Renal pelvis (tissue), 12 donors: ENCODE measurements around the gene GABRP. TPM values are rescaled to one million over a fixed set of nuclear protein-coding genes. Genes with fewer than 3 reads are reported as not detected.
"Not testable (repeated sequence)": the region's sequence is repeated elsewhere in the genome, so short reads cannot be mapped to it uniquely, and the experiment has no call there.

Experiments used
- DNase-seq: peaks from one replicate; pipeline ENCODE4 v3.0.0-alpha.2; 2013
- long read RNA-seq, 16 experiments: transcript quantifications; one replicate each; lab custom pipeline, GENCODE V29; 2026
- polyA plus RNA-seq, 3 donors: library from polyadenylated mRNA; unstranded; fragments of 120-200 nt; gene quantifications; one replicate each; pipeline ENCODE4 v1.2.1, GENCODE V29; 2013; ENCODE audit not compliant: insufficient read length in 3 of 3

The GABRP gene
- 1 to 10 TPM; 2.2 to 2.4 (median 2.4) TPM for polyA plus RNA-seq
- long read RNA-seq, donor 1: 0 reads
- long read RNA-seq, donor 2: 0 reads
- long read RNA-seq, donor 3: 0 reads
- long read RNA-seq, donor 4: 0 reads
- long read RNA-seq, donor 5: 0 reads
- long read RNA-seq, donor 6: 0 reads
- long read RNA-seq, donor 7: 0 reads
- long read RNA-seq, donor 8: 0 reads
- long read RNA-seq, donor 9, partial matches to known transcripts: 0 of 1 reads
- long read RNA-seq, donor 9, other reads (novel, unspliced or antisense): 0 of 1 reads
- long read RNA-seq, donor 10: 0 reads
- long read RNA-seq, donor 11: 0 reads
- long read RNA-seq, donor 12: 0 reads
- long read RNA-seq, donor 13: 0 reads
- long read RNA-seq, donor 14: 0 reads
- long read RNA-seq, donor 15: 0 reads
- long read RNA-seq, donor 16: 0 reads

- DNase-seq: no peak
Measured at GRCh38 chr5:170783498-170784247, at the start of gene GABRP. Gene GABRP (plus strand): TSS chr5:170783725. CDS start chr5:170788616, 4,891 bp downstream.

- no peak for DNase-seq
Measured at GRCh38 chr5:170736966-170737365, 46.6 kb upstream of the GABRP start.

DNA sequence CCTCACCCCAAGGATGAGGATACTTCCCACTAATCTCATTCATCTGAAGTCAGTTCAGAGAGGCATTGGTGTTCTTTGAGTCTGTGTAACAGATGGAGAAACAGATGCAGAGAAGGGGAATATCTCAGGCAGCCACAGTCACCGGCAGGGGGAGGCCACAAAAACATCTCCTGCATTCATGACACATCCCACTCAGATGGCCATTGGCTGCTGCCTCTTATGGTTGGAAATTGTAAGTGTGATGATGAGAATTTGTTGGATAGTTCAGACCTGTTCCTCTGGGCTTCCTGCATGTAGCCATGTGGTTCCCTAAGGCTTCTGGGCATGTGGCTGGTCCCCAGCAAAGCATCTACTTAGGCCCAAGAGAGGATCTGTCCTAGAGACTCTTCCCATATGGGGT is 45.9 kb upstream of the GABRP start:
- DNase-seq: no peak

DNA sequence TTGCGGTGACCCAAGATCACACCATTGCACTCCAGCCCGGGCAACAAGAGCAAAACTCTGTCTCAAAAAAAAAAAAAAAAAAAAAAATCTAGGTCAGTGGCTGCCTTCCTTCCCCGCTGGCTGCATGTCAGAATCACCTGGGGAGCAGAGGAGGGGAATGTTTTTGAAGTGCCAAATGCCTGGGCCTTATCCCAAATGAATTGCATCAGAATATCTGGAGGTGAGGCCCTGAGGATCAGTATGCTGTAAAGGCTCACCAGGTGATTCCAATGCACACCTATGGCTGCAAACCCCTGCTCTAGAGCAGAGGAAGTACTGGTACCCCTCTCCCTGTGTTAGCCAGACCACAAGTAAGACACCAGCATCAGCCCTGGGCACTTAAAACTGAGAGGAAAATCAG is 44.7 kb upstream of the GABRP start:
- no peak for DNase-seq

DNA sequence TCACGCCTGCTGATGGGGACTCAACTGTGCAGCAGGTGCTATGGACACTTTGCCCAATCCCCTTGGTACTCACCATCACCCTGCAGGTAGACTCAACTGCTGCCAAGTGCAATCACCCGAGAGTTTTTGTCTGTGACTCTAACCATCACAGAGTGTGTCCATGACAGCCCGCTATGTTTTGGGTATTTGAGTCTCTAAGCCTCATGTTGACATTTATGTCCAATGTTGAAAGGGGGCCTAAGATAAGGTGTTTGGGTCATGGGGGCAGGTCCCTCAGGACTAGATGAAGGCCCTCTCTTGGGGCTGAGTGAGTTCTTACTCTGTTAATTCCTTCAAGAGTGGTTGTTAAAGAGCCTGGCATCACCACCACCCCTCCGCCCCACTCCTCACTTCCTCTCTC is 44.1 kb upstream of the GABRP start:
- no peak for DNase-seq

- DNase-seq: no peak
Measured at GRCh38 chr5:170740551-170741205, 42.8 kb upstream of the GABRP start.

GRCh38 chr5:170741801-170742200 is 41.7 kb upstream of the GABRP start:
- no peak for DNase-seq

GRCh38 chr5:170743876-170744212 is 39.7 kb upstream of the GABRP start:
- DNase-seq: no peak

- DNase-seq: peak; percentile 55
Measured at GRCh38 chr5:170745481-170746071, 37.9 kb upstream of the GABRP start.

DNA sequence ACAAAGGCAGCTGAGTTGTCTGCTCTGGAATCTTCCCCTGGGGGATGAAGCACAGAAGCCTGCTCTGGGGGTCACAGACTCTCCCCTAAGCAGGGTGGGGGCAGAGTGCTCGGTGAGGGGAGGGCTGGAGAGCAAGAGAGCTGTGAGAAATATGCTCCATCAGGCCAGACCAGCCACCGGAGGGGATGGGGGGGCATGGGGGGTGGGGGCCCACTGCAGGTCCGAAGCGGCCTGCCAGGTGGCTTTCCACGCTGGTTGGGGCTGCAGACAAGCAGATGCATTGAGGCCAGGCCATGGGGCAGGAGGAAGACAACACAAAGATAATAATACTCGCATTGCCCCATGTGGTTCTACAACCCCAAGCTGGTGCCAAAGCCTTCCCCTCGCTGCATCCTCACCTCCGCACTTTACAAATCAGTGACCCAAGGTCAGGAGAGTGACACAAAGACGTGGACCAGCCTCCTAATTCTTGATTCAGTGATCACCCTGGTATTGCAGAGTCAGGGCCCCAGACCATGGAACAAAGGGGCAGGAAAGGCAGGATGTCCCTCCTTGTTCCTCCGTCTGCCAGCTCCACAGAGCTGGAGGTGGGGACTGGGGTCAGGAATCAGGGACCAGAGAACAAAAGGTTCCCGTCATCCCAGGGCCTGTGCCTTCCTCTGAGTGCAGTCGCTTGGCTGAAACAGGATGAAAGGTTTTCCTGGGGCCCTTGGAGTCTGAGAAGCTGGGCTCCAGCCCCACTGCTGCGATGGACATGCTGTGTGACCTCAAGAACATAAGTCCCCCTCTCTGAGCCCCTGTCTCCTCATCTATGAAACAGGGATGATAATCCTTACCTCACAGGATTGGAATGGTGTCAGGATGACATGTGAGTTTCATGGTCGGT is 37.2 kb upstream of the GABRP start:
- no peak for DNase-seq

DNA sequence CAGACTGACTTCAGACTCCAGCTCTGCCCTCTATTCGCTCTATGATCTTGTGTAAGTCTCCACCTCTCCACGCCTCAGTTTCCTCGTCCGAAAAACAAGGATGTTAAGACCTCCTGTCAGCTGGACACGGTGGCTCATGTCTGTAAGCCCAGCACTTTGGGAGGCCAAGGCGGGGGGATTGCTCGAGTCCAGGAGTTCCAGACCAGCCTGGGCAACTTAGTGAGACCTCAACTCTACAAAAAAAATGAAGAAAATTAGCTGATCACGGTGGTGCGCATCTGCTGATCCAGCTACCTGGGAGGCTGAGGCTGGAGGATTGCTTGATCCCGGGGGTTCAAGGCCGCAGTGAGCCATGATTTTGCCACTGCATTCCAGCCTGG is 36.6 kb upstream of the GABRP start:
- DNase-seq: no peak

DNA sequence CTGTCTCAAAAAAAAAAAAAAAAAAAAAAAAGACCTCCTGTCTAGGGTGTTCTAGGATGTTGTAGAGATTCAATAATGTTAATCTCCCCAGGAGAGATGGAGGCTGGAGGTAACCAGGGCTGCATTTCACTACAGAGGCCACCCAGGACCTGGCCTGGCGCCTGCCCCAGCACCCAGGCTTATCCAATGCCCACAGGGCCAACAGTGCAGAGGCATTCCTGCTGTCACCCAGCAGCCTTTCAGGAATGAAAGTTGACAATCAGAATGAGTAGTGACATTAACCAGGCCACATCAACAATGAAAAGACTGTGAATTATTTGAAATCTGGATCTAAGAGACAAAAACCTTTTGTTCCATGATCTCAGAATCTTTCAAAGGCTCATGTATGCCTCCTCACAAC is 36.2 kb upstream of the GABRP start:
- DNase-seq: no peak

GRCh38 chr5:170747851-170748250 is 35.7 kb upstream of the GABRP start:
- no peak for DNase-seq

DNA sequence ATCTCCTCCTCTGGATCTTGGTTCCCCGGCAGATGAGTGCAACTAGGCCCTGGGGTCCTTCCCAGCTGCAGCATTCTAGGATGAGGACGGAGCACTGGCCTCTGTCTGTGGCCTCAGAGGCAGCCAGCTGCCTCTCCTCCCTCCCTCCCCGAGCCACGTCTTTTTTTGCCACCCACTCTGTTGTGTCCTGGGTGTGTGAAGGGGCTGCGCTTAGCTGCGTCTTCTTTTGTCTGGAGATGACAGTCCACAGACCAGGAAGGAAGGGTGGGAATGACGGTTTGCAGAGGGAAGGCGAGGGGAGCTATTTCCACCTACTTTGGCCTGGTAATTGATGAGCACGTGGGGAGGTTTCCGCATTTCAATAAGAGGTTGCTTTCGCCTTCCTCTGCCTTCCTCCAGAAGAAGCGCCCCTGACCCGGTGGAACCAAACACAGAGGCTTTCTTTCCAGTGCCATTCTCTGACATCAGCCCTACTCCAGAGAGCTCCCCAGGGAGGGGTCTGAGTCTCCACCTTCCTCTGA is 34.5 kb upstream of the GABRP start:
- DNase-seq: no peak

- DNase-seq: no peak
Measured at GRCh38 chr5:170749911-170750431, 33.6 kb upstream of the GABRP start.

DNA sequence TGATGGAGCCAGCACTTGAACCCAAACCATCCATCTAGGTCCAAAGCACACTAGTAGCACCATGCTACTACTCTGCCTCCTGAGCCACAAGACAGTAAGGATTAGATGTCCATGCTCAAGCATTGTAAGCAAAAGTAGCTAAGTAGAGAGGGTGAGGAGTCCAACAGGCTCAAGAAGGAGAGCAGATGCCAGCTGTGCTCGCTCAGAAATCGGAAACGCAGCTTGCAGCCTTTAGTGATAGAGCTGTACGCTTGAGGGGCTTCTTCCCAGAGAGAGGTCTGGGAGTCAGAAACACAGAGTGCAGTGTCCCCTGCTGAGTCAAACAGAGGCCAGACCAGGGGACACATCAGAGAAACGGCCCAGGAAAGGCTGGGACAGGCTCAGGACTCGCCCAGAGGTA is 32.7 kb upstream of the GABRP start:
- DNase-seq: no peak

DNA sequence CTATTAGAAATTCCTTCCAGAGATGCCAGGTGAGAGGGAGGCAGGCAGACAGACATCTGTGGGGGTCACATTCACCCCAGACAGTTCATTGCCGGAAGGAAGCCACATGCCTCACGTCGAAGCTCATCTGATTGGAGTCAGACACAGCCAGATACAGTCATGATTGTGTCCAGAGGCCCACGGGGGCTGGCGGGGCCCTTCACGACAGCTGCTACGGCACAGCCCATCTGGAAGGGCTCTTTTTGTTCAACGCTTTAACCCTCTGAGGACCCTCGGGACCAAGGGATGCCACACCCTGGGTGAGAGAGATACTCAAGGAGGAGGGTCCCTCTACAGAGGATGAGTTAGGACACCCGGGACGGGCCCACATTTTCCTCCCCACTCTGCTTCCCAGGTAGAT is 31.9 kb upstream of the GABRP start:
- DNase-seq: no peak

DNA sequence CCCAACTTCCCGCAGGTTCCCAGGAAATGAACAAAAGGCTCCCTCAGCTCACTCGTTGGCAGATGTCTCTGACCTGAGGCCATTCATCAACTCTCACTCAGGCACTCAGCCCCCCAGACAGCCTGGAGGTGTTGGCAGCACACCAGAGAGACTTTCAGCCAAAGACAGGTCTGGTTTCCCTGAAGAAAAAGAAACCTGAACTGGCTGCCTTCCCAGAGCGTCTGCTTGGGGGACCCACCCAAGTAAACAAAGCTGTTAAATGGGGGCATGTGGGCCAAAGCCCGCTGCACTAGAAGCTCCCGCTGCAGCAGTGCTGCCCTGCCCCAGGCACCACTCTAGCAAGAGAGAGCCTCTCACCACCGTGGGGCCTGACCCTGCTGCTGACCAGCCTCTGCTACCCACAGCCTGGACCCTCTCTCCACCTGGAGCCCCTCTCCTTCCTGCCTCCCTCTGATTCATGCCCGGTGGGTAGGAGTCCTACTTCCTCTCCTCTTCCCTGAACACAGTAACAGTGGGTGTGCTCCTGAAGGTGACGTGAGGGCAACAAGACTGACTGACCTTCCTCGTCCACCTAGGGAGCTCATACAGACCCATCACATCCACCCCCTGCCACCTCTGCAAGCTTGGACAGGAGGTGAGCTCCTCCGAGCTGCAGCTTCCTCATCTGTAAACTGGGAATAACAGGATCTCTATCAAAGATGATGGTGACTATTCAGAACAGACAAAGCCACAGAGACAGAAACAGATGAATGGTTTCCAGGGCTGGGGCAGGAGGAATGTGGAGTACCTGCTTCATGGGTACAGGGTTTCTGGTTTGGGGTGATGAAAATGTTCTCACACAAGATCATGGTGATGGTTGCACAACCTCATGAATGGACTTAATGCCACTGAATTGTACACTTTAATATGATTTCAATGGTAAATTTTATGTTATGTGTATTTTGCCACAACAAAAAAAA is 31.0 kb upstream of the GABRP start:
- DNase-seq: no peak

DNA sequence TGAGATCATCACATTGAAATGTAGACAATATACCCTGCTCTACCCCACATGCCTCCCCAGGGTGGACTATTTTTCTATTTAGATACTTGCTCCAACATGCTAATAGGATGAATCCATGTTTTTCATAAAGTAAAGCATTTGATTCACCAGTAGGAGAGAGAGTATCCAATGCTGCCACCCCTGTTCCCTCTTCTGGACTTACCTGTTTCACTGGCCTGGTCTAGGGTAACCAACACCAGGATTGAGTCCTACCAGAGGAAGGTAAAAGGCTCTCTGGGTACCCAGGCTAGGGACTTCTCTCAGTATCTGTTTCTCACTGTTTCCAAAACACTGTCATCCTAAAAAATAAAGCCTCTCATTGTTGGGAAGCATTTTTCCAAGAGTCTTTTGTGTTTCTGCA is 30.2 kb upstream of the GABRP start:
- DNase-seq: no peak

GRCh38 chr5:170754508-170754907 is 29.0 kb upstream of the GABRP start:
- DNase-seq: not testable (repeated sequence)
